HL-60 (cell line): Measurements from ENCODE around the gene NFIX.

ENCODE experiments used
- DNase-seq, 2 experiments: peaks; one replicate each; pipeline ENCODE4 v3.0.0-alpha.2; 2010 to 2020; ENCODE audit warnings: low read depth in 1 of 2, low spot score in 1 of 2
- H3K27ac ChIP-seq: fragments of 250-450 bp; sonication (Bioruptor Pico); replicated peaks from 2 replicates; pipeline ENCODE4 v1.5.1; 2020; ENCODE audit warnings: mild to moderate bottlenecking, moderate library complexity
- H3K27me3 ChIP-seq: fragments of 250-450 bp; sonication (Bioruptor Pico); 2 replicates; pipeline ENCODE4 v1.5.1; 2021; ENCODE audit warnings: mild to moderate bottlenecking, moderate library complexity; ENCODE audit not compliant: insufficient read depth, poor library complexity, severe bottlenecking
- H3K4me3 ChIP-seq: replicated peaks from 2 replicates; pipeline ENCODE4 v1.5.1; 2011; ENCODE audit warnings: mild to moderate bottlenecking, control low read depth, low read length; ENCODE audit not compliant: insufficient read depth
- GABPA ChIP-seq: IDR thresholded peaks from 2 replicates; pipeline ENCODE4 v1.6.1; 2012; ENCODE audit warnings: low read depth
- POLR2AphosphoS5 ChIP-seq: IDR thresholded peaks from 2 replicates; pipeline ENCODE4 v1.6.1; 2012; ENCODE audit warnings: low read depth
- REST ChIP-seq: IDR thresholded peaks from 2 replicates; pipeline ENCODE4 v1.6.1; 2012; ENCODE audit warnings: low read depth; ENCODE audit not compliant: insufficient replicate concordance
- SPI1 ChIP-seq: IDR thresholded peaks from 2 replicates; pipeline ENCODE4 v1.6.1; 2012; ENCODE audit warnings: low read depth, mild to moderate bottlenecking, borderline replicate concordance
- TF ChIP-seq, protein P1 (sequence below): IDR thresholded peaks from one replicate; pipeline ENCODE4 v1.5.1; 2011; ENCODE audit warnings: low read length, control low read depth, inconsistent platforms; ENCODE audit not compliant: insufficient read depth

NFIX gene

GRCh38 chr19:13053761-13054625 lies 58.7 kb downstream of the NFIX start:
- no peak for TF ChIP-seq REST
- no peak for TF ChIP-seq SPI1
- TF ChIP-seq GABPA, result no peak
- TF ChIP-seq, protein P1, sequence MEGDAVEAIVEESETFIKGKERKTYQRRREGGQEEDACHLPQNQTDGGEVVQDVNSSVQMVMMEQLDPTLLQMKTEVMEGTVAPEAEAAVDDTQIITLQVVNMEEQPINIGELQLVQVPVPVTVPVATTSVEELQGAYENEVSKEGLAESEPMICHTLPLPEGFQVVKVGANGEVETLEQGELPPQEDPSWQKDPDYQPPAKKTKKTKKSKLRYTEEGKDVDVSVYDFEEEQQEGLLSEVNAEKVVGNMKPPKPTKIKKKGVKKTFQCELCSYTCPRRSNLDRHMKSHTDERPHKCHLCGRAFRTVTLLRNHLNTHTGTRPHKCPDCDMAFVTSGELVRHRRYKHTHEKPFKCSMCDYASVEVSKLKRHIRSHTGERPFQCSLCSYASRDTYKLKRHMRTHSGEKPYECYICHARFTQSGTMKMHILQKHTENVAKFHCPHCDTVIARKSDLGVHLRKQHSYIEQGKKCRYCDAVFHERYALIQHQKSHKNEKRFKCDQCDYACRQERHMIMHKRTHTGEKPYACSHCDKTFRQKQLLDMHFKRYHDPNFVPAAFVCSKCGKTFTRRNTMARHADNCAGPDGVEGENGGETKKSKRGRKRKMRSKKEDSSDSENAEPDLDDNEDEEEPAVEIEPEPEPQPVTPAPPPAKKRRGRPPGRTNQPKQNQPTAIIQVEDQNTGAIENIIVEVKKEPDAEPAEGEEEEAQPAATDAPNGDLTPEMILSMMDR, result no peak
- TF ChIP-seq POLR2AphosphoS5, result no peak
- Histone ChIP-seq H3K27ac (no peak overlapping the region), H3K4me3 (no peak overlapping the region), H3K27me3 (no peaks in the 10 kb centered on the region)
- no peak for DNase-seq

- H3K27ac ChIP-seq, result no peak overlapping the region
- TF ChIP-seq, protein P1, result no peak
- TF ChIP-seq SPI1 (no peak), GABPA (no peak), POLR2AphosphoS5 (no peak), REST (no peak)
- no peaks in the 10 kb centered on the region for H3K27me3 ChIP-seq
- no peak for DNase-seq
- no peak overlapping the region for H3K4me3 ChIP-seq
Observed at GRCh38 chr19:13054626-13055212, 59.4 kb downstream of the NFIX start.

DNA sequence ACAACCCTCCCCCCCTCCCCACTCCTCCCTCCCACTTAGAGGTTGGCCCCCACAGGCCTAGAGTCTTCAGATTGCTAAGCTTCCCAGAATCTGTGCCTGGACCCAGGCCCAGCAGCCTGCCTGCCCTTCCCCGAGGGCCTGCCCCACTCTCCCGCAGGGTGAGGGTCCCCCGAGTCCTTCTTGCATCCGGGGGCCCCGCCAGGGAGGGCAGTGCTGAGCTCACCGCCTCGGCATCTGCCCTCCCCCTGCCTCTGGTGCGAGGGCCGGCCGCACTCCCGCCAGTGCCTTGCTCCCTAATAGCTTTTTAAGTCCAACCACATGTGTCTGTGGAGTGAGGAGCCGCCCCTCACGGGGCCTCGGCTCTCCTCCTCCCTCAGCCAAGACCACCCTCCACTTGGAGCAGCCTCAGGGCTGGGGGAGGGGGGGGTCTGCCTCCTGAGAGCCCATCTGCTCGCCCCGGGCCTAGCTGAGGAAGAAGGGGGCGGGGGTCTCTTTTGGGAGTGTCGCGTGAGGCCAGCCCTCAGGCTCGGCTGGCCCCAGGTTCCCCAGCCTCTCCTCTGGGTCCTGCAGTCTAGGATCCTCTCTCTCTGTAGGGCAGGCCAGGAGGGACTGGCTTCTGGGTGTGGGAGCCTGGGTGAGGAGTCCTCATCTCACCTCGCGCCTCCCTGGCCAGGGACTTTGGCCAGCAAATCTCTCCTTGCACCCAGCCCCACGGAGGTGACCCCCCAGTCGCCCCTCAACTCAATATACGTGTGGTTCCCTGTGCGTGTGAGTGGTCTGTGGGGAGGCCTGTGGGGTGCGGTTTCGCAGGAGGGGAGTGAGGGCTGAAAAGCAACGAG lies 60.2 kb downstream of the NFIX start:
- no peaks in the 10 kb centered on the region for H3K27me3 ChIP-seq
- no peak overlapping the region for H3K27ac ChIP-seq
- H3K4me3 ChIP-seq, result no peak overlapping the region
- no peak for DNase-seq
- TF ChIP-seq GABPA (no peak), SPI1 (no peak), REST (no peak), POLR2AphosphoS5 (no peak)
- TF ChIP-seq, protein P1, result no peak
